ENCODE results near the gene TGM5.
"Not testable (repeated sequence)": the region's sequence is repeated elsewhere in the genome, so short reads cannot be mapped to it uniquely, and the experiment has no call there.

Gene TGM5

GRCh38 chr15:43198992-43199391 is 67.7 kb downstream of the TGM5 start:
- H4K20me1 ChIP-seq (ENCODE audit: control insufficient read depth, insufficient read depth, low read depth, low read length) = no peaks in the 10 kb centered on the region
- peaks cover 21% of the 10 kb centered on the region for H3K36me3 ChIP-seq (ENCODE audit: control insufficient read depth, low read length)
- 0 out of 2 replicates have a peak, but pooled peaks cover 5% of the 10 kb centered on the region for H3K4me1 ChIP-seq (ENCODE audit: control insufficient read depth, low read length)
- H3K27ac ChIP-seq (ENCODE audit: low read depth, low read length) = no peak overlapping the region
- TF ChIP-seq EZH2phosphoT487 (IDR thresholded peaks at IDR 0.05; ENCODE audit: borderline replicate concordance, low read length) (no peak), CTCF (IDR thresholded peaks at IDR 0.05; ENCODE audit: low read depth, low read length, poor library complexity, severe bottlenecking) (no peak)
- H3F3A ChIP-seq (ENCODE audit: control insufficient read depth, insufficient read depth) = no peaks in the 10 kb centered on the region
- H3K4me3 ChIP-seq (ENCODE audit: low read length) = no peak overlapping the region
- no peaks in the 10 kb centered on the region for H3K9me2 ChIP-seq (replicated peaks; ENCODE audit: control insufficient read depth, low read length)
- no peak overlapping the region for H3K4me2 ChIP-seq (ENCODE audit: low read length)
- H3K27me3 ChIP-seq (ENCODE audit: control insufficient read depth, low read length) = no peaks in the 10 kb centered on the region; the same call in 1 of the 2 replicates
- no peaks in the 10 kb centered on the region for H3K9me3 ChIP-seq (ENCODE audit: control insufficient read depth, insufficient read depth, low read length)
- H3K79me2 ChIP-seq (ENCODE audit: control insufficient read depth, low read length) = no peaks in the 10 kb centered on the region

DNA sequence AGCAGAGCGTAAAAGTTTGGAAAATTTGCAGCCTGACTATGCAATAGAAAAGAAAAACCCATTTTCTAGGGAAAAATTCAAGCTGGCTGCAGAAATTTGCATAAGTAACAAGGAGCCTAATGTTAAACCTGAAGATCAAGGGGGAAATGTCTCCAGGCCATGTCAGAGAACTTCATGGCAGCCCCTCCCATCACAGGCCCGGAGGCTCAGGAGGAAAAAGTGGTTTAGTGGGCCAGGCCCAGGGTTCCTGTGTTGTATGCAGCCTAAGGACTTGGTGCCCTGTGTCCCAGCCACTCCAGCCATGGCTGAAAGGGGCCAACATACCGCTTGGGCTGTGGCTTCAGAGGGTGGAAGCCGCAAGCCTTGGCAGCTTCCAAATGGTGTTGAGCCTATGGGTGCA is 68.2 kb downstream of the TGM5 start:
- not testable (repeated sequence) for H3K9me2 ChIP-seq (replicated peaks; ENCODE audit: control insufficient read depth, low read length); H3F3A ChIP-seq (ENCODE audit: control insufficient read depth, insufficient read depth); H3K4me1 ChIP-seq (ENCODE audit: control insufficient read depth, low read length); H3K4me3 ChIP-seq (ENCODE audit: low read length); H3K27me3 ChIP-seq (ENCODE audit: control insufficient read depth, low read length); H4K20me1 ChIP-seq (ENCODE audit: control insufficient read depth, insufficient read depth, low read depth, low read length); H3K9me3 ChIP-seq (ENCODE audit: control insufficient read depth, insufficient read depth, low read length); H3K4me2 ChIP-seq (ENCODE audit: low read length); H3K27ac ChIP-seq (ENCODE audit: low read depth, low read length); H3K79me2 ChIP-seq (ENCODE audit: control insufficient read depth, low read length)
- H3K36me3 ChIP-seq (ENCODE audit: control insufficient read depth, low read length) = peaks cover 21% of the 10 kb centered on the region

- H3K9me2 ChIP-seq (replicated peaks; ENCODE audit: control insufficient read depth, low read length); H3K4me1 ChIP-seq (ENCODE audit: control insufficient read depth, low read length); H3K4me2 ChIP-seq (ENCODE audit: low read length); H3K4me3 ChIP-seq (ENCODE audit: low read length); H3K27me3 ChIP-seq (ENCODE audit: control insufficient read depth, low read length); H3K27ac ChIP-seq (ENCODE audit: low read depth, low read length); H3K79me2 ChIP-seq (ENCODE audit: control insufficient read depth, low read length); H3K9me3 ChIP-seq (ENCODE audit: control insufficient read depth, insufficient read depth, low read length); H4K20me1 ChIP-seq (ENCODE audit: control insufficient read depth, insufficient read depth, low read depth, low read length); H3F3A ChIP-seq (ENCODE audit: control insufficient read depth, insufficient read depth): not testable (repeated sequence)
- H3K36me3 ChIP-seq (ENCODE audit: control insufficient read depth, low read length) = peaks cover 27% of the 10 kb centered on the region
These were observed 69.0 kb downstream of the TGM5 start for GRCh38 chr15:43197773-43198172.

DNA sequence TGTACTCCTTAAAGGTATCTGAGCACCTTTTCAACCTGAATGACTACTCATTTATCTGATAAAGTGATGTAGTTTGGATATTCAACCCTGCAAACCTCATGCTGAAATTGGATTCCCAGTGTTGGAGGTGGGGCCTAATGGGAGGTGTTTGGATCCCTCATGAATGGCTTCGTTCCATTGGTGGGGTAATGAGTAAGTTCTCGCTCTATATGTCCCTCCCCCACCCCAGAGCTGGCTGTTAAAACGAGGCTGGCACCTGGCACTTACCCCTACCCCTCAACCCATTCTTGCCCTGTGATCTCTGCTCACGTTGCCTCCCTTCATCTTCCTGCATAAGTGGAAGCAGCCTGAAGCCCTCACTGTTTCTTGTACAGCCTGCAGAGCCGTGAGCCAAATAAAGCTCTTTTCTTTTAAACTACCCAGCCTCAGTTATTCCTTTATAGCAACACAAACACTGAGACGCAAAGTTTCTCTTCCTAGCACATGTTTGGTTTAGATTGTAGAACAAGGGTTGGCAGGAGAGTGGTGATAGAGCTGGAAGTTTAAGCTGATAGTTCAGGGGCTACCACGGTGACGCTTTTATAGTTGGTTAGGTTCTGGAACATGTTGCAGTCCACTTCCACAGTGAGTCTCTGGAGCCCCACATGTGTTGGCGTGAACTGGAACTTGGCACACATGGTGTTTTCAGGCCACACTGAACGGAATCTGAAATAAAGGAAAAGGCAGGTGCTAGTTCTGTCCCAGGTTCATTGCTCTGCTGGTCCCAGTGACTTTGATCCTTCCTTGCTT is 69.8 kb downstream of the TGM5 start:
- Histone ChIP-seq H3K9me2 (replicated peaks; ENCODE audit: control insufficient read depth, low read length) (no peaks in the 10 kb centered on the region), H4K20me1 (ENCODE audit: control insufficient read depth, insufficient read depth, low read depth, low read length) (no peaks in the 10 kb centered on the region), H3F3A (ENCODE audit: control insufficient read depth, insufficient read depth) (no peaks in the 10 kb centered on the region), H3K27me3 (ENCODE audit: control insufficient read depth, low read length) (no peaks in the 10 kb centered on the region), H3K27ac (ENCODE audit: low read depth, low read length) (no peak overlapping the region), H3K4me2 (ENCODE audit: low read length) (no peak overlapping the region), H3K4me1 (ENCODE audit: control insufficient read depth, low read length) (0 out of 2 replicates have a peak, but pooled peaks cover 5% of the 10 kb centered on the region), H3K4me3 (ENCODE audit: low read length) (no peak overlapping the region), H3K79me2 (ENCODE audit: control insufficient read depth, low read length) (no peaks in the 10 kb centered on the region), H3K9me3 (ENCODE audit: control insufficient read depth, insufficient read depth, low read length) (no peaks in the 10 kb centered on the region), H3K36me3 (ENCODE audit: control insufficient read depth, low read length) (peaks cover 35% of the 10 kb centered on the region)
- TF ChIP-seq CTCF (IDR thresholded peaks at IDR 0.05; ENCODE audit: low read depth, low read length, poor library complexity, severe bottlenecking) (no peak), EZH2phosphoT487 (IDR thresholded peaks at IDR 0.05; ENCODE audit: borderline replicate concordance, low read length) (no peak)

Measured in DOHH2 (cell line).